ENCODE data around the gene NDUFB2.

NDUFB2 gene

GRCh38 chr7:140745266-140746058, 49.0 kb downstream of the NDUFB2 start:
- DNase-seq, result no peak

GRCh38 chr7:140746751-140747150, 50.2 kb downstream of the NDUFB2 start:
- no peak for DNase-seq

GRCh38 chr7:140752533-140752932, 56.0 kb downstream of the NDUFB2 start:
- DNase-seq, result no peak

GRCh38 chr7:140754506-140754905, 58.0 kb downstream of the NDUFB2 start:
- no peak for DNase-seq
